GM12892 (cell line): Measurements from ENCODE around the gene GPR89B.
A peak's percentile ranks its signal among the peaks of the same experiment; 100 is the strongest.
"Not testable (repeated sequence)": the region's sequence is repeated elsewhere in the genome, so short reads cannot be mapped to it uniquely, and the experiment has no call there.

ENCODE experiments used
- POLR2A ChIP-seq: IDR thresholded peaks from 2 replicates; pipeline ENCODE4 v1.6.1; 2011; ENCODE audit warnings: low read depth, low read length, control low read depth
- POLR2AphosphoS5 ChIP-seq: IDR thresholded peaks from 2 replicates; pipeline ENCODE4 v1.6.1; 2011; ENCODE audit warnings: low read depth, low read length, control low read depth
- TAF1 ChIP-seq: IDR thresholded peaks from 2 replicates; pipeline ENCODE4 v1.6.1; 2011; ENCODE audit warnings: low read depth, mild to moderate bottlenecking, control low read depth, low read length, borderline replicate concordance

DNA sequence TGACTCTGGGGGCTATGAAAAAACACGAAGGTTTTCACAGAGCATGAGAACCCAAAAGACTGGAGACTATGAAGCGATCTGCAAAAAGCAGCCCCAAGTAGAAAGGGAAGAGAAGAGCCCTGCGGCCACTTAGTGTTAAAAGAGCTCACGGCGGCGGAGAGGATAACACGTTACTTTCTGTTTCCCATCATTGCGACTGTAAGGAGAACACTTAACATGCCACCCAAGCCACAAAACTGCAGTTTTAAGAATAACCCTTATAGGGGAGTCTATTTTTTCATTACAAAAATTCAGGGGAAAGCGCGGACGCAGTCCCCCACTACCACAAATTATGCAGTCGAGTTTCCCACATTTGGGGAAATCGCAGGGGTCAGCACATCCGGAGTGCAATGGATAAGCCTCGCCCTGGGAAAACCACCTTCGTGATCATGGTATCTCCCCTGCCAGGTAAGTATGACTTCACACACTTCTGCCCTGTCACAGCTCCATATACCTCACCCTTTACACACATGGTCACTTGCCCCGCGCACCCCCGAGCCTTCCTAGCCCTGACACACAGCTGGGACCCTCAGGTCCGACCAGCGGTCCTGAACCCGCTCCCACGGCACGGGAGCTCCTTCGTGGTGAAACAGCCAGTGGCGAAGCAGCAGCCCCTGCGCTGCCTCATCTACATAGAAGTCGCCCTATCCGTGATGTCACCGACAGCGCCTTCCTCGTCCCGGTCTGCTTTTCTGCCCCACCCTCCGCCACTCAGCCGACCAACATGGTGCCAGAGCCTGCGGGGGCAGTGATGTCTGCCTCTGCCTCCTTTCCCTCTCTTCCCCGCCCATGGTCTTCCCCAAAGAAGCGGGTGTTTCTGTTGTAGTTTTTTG lies 110.5 kb downstream of the GPR89B start:
- peak; percentile 95 for TF ChIP-seq POLR2A
- TF ChIP-seq POLR2AphosphoS5: peak; percentile 98
- TF ChIP-seq TAF1: not testable (repeated sequence)
